GM18520 (cell line): ENCODE measurements around the gene DPEP1.
"Not testable (repeated sequence)": the region's sequence is repeated elsewhere in the genome, so short reads cannot be mapped to it uniquely, and the experiment has no call there.

ENCODE experiments used
- ATAC-seq: cut with Tn5 transposase; IDR thresholded peaks from one replicate; pipeline ENCODE4 v1.9.1; 2021; ENCODE audit not compliant: unreplicated experiment

The DPEP1 gene

GRCh38 chr16:89618109-89618998, 4.9 kb downstream of the DPEP1 start:
- ATAC-seq = no peak

DNA sequence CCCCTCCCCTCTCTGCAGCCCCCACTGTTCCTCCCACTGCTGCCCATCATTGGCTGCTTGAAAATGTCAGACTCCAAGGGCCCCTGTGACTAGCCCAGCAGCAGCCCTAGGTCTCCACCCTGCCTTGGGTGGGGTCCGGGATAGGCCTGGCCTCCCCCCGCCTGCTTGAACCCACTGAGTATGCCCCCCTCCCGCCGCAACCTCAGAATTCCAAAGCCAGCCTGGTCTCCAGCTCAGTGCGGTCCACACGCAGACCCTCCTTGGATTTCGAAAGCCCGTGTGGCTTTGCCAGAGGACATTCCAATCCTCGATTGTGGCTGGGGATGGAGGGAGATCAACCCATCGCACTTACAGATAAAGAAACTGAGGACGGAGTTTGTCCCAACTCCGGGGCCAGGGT, 6.4 kb downstream of the DPEP1 start:
- ATAC-seq = no peak

DNA sequence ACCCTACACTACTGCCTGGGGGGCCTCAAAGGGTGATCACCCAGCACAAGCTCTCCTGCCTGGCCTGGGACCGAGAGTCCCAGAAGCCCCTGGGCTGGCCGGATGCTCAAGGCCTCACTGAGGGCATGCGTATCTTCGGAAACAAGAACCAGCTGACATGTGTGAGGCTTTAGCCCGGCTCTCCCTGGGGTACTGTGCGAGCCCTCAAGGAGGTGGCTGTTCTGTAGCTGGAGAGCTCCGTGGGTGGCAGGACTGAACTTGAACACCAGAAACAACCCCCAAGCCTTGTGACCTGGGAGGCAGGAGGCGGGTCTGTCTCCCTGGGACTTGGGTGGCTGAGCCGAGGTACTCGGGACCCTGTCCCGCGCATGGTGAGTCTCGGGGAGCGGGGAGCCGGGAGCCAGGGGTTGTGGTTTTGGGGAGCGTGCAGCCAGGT, 7.0 kb downstream of the DPEP1 start:
- no peak for ATAC-seq

- no peak for ATAC-seq
Measured at GRCh38 chr16:89621136-89621697, 7.8 kb downstream of the DPEP1 start.

DNA sequence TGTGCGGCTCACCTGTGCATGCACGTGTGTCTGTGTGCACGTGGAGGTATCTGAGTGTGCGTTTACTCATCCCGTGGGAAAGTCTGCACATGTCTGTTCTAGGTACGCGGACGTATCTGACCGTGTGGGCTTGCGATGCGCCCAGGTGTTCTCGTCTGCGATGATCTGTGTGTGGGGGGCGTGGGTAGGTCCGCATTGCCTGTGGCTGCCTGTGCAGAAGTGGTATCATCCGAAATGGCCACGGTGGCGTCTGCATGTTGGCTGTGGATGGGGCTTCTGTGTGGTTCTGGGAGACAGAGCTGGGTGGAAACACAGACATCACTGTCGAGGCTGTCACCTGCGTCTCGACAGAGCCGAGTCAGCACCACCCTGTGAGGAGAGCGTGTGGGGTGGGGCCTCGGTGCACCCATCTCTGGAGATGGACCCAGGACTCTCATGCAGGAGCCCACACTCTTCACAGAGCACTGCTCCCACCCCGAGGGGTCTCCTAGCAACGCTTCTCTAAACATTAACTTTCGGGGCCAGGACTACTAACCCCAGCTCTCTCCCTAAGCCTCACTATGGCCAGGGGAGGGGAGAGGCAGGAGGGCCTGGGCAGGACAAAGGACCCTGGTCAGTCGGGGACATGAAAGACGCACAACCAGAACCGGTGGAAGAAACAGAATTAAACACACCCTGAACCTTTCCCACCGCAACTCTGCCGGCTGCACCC, 8.4 kb downstream of the DPEP1 start:
- ATAC-seq = no peak

DNA sequence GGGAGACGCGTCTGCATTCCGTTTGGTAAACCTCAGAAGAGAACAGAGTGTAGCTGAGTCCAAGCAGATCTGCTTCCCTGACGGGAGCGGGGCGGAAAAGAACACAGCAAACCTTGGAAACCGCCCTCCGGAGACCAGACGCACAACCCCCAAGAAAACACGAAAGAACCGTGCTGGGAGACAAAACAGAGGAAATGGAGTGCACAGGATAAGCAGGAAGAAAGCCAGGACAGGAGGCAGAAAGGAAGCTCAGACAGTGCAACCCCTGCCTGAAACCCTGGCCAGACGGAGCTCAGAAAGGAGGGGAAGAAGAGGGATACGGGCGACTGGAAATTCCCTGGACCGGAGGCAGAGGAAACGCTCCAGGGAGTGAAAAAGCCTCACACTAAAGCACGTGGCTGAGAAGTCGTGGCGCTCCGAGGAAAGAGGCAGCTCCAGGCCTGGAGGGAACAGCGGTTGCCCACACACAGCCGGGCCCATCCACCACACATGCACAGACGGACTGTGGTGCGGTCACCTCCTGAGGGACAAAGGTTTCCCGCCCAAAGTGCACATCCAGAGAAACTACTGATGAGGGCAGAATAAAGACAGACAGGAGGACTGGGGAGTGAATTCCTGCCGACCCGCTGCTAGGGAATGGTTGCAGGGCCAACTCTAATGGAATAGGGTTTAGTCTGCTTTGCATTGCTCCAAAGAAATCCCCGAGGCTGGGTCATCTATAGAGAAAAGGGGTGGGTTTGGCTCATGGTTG, 10.2 kb downstream of the DPEP1 start:
- ATAC-seq = no peak

DNA sequence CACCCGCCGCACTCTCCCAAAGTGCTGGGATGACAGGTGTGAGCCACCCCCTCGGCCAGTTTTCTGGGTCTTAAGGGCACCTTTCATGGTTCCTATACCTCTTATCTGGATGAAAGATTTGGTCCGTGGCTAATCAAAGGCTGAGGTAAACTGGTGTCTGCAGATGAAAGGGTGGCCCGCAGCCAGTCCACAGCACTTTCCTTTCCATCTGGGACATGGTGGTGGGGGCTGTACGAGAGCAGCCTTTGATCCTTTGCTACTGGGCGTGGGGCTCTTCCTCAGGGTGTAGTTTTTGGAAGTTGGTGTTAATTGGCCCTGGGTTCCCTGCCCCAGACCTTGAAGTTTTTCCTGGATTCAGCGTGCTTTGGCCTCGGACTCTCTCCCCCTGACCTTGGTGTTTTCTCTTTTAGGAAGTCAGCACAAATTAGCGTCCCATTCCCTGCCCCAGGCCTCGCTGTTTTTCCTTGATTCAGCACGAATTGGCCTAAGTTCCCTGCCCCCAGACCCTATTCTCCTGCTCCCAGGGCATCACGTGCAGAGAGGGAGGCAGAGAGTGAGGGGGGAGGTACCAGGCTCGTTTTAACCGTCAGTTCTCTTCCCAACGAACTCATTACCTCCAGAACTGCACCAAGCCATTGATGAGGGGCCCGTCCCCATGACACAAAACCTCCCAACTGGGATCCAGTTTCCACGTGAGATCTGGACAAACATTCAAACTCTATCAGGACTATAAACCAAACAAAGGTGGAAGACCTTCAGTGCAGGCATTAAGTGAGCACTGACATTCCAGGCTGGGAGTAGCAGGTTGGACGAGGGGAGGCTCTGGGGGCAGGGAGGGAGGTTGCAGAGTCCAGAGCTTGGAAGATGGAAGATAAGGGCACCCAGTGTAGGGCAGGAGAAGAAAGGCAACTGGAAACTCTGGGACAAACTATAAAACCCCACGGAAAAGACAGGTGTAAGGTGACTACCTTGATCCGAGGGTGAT, 11.6 kb downstream of the DPEP1 start:
- no peak for ATAC-seq

- ATAC-seq = no peak
Measured at GRCh38 chr16:89629827-89630610, 16.6 kb downstream of the DPEP1 start.

- ATAC-seq = no peak
Measured at GRCh38 chr16:89633064-89633631, 19.7 kb downstream of the DPEP1 start.

GRCh38 chr16:89634463-89635385, 21.3 kb downstream of the DPEP1 start:
- not testable (repeated sequence) for ATAC-seq

DNA sequence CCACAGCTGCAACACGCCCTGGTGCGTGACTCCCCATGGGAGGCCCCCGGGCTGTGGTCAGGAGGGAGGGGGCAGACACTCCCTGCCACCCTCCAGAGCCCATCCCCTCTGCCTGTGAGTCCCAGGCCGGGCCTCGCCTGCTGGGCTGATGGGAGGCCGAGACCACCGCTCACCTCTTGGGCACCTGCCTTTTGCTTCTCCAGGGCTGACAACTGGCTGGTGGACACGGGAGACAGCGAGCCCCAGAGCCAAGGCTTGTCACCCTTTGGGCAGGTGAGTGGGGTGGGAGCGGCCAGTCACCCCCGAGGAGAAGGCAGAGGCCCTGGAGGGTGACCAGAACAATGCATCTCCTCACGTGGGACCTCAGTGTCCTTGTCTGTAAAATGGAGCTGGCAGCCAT, 23.2 kb downstream of the DPEP1 start:
- ATAC-seq = no peak

GRCh38 chr16:89637379-89637778, 23.9 kb downstream of the DPEP1 start:
- ATAC-seq = no peak

GRCh38 chr16:89638455-89638854, 25.0 kb downstream of the DPEP1 start:
- no peak for ATAC-seq

DNA sequence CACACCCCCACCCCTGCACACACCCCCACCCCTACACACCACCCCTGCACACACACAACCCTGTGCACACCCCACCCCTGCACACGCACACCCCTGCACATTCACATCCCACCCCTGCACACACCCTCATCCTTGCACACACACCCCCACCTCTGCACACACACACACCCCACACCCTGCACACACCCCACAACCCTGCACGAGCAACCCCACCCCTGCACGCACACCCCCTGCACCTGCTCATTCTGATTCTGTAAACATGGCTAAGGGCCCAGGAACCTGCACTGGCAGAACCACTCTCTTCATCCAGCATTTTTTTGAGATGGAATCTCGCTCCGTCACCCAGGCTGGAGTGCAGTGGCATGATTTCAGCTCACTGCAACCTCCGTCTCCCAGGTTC, 25.9 kb downstream of the DPEP1 start:
- ATAC-seq = no peak

- no peak for ATAC-seq
Measured at GRCh38 chr16:89641458-89642119, 28.1 kb downstream of the DPEP1 start.

- ATAC-seq = no peak
Measured at GRCh38 chr16:89642574-89642973, 29.1 kb downstream of the DPEP1 start.

DNA sequence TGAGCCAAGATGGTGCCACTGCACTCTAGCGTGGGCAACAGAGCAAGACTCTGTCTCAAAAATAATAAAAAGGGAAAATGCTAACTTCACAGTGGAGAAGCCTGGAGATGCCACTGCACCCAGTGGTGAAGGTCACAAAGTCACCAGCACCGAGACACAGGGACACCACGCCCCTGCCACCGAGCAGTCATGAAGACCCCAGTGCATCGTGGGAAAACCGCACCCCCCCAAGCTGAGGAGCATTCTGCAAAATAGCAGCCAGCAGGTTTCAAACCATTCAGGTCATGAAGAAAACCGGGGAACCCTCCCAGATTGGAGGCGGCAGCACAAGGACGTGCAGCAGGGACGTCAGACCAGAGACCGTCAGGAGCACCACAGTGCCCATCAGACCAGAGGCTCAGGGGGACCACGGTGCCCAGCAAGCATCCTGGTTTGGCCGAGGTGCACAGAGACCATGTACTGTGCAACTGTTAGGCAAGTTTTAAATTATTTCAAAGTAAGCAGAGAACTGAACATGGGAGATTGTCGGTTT, 30.4 kb downstream of the DPEP1 start:
- ATAC-seq = no peak
